Measurements from ENCODE around the gene BMP5.

The BMP5 gene

DNA sequence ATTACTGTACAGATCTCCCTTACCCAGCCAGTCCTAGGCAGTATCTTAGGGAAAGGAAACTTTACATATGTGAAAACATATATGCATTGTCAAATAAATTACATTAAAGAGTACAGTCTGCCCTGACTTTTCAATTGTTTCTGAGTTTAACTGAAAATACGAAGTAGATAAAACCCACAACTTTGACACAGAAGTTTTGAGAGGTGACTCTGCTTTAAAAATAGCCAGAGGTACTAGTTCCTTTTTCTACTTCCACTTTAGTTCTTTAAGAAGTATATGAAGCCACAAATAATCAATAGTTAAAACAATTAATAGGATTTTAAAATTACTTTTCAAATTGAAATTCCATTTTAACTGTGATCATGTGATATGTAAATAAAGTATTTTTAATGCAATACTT lies 62.9 kb downstream of the BMP5 start:
- DNase-seq (ENCODE audit: low read depth, low spot score): no peak

DNA sequence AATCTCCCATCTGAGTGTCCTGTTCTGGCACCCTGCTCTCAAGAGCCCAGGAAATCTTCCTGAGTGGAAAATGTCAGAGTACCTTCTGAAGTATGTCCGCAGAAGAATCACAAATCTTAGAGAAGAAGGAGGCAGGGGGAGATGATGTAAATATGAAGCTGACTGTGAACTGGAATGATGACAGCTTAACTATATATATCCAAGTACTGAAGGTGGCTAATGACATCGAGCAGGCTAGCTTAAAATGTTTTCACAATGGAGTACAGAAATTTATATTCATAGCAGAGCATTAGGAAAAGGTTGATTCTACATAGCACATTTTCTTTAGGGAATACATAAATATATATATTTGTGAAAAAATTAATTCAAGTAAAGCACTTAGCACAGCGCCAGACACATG lies 64.3 kb downstream of the BMP5 start:
- no peak for DNase-seq (ENCODE audit: low read depth, low spot score)

DNA sequence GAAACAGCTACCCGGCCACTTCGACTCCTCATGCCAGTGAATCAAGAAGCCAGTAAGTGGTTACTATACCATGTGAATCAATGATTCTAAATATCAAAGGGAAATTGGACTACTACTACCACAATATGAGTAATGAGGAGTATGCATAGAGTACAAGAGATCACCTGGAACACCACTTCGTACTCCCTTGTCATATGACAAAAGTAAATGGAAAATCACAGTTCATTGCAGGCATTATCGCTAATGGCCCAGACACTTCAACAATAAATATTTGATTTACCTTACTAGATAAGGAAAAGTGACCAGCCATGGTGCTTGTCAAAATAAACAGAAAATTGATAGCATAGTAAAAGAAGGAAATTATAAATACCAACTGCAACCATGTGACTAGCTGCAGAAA lies 73.1 kb downstream of the BMP5 start:
- no peak for DNase-seq (ENCODE audit: low read depth, low spot score)

DNA sequence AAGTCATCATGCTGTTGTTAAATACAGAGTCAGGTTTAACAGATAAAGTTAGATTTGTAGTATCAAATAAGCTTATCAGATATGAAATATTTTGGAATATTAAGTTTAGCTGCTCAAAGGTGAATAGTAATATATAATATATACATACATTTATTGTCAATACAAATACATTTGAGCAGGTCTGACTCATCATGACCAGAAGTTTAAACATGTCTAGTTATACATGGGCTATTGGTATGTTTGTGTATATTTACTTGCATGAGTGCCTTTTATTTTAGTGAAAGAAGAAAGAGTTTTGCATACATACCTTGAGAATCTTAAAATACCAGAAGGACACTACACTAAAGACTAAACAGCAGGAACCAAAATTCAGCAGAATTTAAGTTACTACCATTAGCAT lies 76.8 kb downstream of the BMP5 start:
- DNase-seq (ENCODE audit: low read depth, low spot score): no peak

DNA sequence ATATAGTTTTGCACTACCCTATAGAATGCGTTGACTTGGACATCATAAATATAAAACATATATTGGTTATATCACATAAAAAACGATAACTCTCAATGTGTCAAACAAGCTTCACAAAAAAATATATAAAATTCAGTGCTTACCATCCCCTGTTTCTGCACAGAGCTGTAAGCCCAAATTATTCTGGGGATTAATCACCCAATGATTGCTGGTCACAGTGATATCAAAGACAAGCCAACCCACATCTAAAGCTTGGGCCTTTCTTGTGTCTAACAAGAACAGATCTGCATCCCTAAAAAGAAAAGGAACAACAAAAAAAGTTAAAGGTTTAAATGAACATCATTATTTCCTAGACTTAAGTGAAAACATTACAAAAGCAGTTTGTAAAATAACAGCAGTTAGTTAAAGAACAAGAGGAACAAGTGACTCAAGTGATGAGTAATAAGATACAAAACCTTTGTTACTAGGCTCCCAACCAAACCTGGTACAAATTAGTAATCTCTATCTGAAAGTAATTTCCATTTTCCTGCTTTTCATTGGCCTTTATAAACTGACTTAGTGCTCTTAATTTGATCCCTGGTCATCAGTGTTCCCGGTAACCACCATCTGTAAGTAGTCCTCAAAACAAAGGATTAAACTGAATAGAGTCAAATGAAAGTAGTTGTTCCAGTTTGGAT lies 81.1 kb downstream of the BMP5 start:
- no peak for DNase-seq (ENCODE audit: low read depth, low spot score)

DNA sequence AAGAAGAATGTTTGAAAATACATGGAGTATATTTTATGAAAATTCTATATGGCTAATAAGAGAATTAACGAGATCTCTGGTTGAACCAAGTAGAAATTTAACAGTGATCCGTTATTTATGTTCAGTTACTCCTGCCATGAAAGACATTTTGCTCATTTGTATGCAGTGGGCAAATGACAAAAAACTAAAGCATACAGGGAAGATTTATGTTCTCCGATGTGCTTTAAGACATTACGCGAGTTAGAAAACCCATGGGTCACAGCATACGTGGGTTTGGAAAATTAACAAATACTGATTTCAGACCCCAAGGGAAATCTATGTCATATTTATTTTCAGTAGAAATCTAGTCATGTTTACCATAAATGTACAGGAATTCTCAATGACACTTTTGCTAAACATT lies 90.1 kb downstream of the BMP5 start:
- DNase-seq (ENCODE audit: low read depth, low spot score): no peak

DNA sequence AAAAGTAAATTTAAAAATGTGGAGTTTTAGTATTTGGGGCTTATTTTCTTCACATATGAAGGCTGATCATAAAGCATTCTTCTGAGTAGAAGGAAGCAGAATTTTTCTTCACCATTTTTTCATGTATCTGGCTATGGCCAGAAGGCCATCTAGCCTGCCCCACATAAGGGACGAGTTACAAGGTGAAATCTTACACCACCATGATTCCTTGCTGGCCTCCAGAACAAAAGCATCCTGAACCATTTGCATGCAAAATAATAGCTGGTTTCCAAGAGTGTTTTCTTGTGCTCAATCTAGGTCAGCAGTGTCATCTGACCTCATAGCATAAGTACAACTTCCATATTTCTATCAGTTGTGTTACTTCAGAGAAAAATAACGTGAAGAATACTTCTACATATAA lies 93.1 kb downstream of the BMP5 start:
- no peak for DNase-seq (ENCODE audit: low read depth, low spot score)

DNA sequence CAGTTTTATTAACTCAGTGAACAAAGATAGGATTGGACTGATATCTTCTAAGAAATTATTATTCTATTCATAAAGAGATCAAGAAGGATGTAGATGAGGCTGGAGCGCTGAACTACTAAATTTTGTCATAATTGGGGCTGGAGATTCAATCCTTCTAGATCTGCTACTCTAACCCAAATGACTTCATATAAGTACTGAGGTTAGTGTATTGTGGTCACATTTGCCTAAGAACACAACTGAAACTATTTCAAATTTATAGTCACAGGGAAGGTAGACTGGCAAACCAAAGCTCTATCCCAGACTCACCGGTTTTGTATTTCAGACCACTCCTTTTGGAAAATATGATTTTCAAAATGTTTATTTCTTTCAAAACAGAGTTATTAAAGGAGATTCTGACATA lies 96.7 kb downstream of the BMP5 start:
- no peak for DNase-seq (ENCODE audit: low read depth, low spot score)

DNA sequence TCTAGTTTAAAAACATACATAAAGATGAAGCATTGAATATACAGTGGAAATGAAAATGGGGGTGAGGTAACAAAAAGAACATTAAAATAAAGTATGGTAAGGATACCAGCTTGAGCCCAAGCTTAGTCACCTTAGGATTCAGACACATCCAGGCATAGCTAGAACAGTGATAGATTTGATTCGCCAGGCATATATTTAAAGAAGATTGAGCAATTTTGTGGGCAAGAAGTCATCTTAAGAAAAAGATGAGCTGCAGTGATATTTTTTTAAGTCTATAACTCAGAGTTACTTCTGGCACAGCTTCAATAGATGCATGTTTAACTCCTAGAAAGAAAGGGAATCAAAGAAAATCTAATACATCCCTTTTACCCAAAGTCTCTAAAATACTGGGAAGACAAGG lies 97.9 kb downstream of the BMP5 start:
- no peak for DNase-seq (ENCODE audit: low read depth, low spot score)

DNA sequence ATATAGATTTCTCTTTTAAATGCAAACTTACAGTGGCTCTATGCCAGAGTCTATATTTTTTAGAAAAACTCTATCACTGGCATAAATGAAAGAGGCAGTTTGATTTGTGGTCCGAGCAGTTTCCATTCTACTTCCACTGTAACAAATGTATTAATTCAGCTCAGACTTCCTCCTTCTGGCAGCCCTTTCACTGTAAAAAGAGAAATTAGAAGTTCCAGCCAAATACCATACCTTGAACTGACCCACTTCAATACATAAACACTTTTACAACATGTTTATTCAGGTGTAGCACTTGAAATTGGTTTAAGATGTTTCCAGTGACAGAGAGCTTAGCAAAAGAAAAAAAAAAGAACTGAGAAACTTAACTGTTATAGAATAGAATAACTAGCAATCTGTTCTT lies 99.3 kb downstream of the BMP5 start:
- no peak for DNase-seq (ENCODE audit: low read depth, low spot score)

DNA sequence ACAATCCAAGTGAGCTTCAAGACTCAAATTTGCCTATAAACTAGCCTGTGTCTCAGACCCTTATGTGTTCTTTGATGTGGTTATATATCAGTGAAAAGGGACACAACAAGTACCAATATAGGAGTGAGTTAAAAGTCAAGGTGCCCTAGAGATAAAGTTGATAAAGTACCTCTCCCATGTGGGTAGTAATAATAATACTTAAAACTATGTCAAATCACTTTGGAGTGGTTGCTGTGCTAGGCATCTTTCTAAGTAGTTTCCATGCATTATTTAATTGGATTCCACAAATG lies 100.4 kb downstream of the BMP5 start:
- DNase-seq (ENCODE audit: low read depth, low spot score): no peak

DNA sequence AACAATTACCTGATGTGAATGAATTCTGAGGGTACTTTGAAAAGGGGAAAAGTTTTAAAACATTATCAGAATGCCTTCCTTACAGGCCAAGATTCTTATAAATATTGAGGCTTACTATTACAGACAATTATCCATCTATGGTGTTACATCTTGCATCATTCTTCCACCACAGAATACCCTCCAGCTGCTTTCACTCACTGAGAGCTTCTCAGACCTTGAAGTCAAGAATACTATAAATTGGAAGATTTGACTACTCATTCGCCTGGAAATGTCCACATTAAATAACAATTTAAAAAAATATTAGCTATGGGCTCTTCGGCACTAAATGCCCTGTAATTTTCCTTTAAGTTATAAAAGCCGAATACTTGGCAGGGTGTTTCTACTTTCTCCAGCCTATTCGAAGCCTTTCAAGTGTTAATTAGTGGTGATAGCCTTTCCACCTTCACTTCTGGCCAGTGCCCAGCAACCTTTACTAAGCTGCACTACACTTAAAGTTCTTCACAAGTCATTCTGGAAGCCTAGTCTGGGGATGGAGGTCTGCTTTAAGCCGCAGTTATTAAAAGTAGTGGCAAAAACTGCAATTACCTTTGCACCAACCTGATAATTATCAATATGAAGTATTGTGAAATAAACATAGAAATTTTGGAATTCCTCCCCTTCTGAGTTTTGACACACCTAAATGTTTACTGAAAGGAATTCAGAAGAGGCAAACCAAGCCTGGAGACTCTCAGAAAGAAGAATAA lies 100.9 kb downstream of the BMP5 start:
- no peak for DNase-seq (ENCODE audit: low read depth, low spot score)

DNA sequence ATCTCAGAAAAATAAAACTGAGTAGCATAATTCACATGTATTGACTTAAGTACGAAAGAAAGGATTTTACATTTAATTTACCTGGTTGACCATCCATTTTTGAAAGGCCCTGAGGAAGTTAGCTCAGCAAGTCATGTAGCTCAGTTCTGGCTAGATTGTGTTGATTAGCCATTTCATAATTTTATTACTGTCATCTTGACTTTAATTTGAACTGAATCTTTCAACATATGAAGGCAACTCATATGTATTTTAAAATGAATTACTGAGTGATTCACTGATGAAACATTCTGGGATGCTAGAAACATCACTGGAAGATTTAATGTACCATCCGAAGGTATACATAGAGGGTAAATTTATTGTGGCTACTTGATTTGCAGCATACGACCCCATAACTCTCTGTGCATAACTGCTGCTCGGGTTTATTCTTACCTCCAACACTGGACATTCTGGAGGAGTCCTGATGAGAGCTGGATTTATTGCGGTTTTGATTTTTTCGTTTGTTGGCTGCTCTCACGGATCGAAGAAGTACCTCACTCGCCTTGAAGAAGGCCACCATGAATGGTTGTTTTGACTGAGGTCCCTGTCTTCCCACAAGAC lies 101.7 kb downstream of the BMP5 start:
- DNase-seq (ENCODE audit: low read depth, low spot score): no peak

DNA sequence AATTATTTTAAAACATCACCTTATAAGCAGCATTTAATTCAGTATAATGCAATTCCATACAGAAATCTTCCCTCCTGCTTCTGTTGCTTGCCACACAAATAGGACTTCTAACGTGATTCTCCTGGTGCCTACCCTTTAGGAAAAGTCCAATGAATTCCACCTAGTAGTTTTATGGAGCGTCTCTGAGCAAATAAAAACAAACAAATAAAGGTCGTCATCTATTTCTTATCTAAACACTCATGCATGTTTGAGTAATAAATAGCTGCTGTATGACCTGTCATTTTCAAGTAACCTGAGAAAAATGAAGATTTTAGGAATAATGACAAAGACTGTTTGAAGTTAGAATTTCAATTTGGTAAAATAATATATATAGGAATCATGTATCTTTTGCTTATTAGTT lies 102.7 kb downstream of the BMP5 start:
- no peak for DNase-seq (ENCODE audit: low read depth, low spot score)

DNA sequence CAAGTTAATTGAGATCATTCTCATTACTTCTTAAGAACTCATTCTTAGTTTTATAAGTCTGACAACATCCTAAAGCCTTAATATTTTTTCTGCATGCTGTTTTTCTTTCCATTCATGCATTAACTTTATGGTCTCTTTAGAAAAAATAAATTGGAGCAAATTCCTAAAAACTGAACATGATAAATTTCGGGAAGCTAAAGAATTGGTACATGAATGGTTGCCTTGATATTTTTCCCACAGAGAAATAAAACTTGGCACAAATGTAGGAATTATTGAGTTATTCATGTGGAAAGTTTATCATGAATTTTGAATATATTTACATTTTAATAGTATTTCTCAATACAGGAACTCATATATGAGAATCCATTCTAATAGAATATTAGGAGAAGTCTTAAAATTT lies 115.9 kb downstream of the BMP5 start:
- no peak for DNase-seq (ENCODE audit: low read depth, low spot score)

DNA sequence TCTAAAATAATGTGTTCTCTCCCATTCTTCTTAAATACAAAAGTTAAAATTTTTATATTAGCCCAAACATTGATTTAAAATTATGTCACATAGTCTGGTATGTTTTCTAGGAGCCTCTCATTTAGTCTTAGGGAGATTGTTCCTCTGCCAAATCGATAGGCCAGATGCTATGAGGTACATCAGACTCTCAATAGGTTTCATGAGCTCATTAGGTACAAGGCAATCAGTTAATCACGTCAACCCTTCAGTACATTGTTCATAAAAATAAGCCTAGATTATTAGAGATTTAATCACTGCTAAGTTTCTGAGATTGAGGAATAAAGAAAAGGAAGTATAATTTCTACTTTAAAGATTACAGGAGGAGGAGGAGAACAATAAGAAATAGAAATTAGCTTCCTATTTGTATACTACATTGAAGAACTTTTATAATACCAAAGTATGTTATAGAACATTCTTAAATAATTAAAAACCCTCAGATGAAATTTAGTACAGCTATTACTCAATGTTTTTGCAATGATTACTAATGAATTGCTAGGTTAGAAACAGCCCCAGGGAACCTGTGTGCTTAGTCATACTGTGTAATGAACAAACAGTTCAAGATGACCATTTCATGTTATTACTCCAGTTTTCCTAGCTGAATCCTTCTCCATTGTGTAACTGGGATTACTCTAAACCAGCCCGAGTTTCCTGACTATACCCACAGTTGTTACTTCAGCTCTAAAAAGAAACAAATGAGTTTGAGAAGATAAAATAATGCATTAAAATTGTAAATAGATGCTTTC lies 117.0 kb downstream of the BMP5 start:
- DNase-seq (ENCODE audit: low read depth, low spot score): no peak

DNA sequence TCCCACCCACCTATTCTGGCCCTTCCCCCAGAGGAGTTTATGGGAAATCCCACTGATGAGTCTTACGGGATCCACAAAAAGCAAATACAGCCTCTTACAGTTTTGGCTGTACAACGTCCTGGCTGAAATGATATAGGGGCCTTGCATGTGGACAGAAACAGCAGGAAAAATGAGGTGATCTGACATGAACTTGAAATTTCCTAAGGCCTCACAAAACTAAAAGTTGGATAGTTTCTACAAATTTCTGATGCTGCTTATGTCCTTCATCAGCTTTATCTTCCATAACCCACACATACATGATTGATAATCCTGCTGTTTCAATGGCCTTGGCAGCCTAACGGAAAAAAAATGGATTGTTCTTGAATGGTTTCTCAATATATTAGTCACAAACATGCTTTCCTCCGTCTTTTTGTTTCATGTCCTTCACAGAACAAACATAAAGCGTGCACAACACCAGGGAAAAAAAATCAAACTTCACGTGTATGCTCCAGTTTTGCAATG lies 118.8 kb downstream of the BMP5 start:
- DNase-seq (ENCODE audit: low read depth, low spot score): no peak

DNA sequence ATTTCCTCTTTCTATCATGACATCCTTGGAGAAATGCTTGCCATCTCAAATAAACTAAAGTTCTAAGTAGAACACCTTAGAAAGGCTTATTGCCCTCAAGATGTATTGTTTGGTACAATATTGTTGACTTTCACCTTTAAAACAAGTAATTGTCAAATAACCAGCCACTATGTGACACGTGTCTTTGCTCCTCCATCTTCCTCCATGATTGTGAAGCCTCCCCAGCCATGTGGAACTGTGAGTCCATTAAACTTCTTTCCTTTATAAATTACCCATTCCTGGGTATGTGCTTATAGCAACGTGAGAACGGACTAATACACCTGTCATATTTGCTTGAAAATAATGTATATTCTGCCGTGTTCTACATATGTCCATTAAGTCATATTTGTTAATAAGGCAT lies 126.5 kb downstream of the BMP5 start:
- no peak for DNase-seq (ENCODE audit: low read depth, low spot score)

DNA sequence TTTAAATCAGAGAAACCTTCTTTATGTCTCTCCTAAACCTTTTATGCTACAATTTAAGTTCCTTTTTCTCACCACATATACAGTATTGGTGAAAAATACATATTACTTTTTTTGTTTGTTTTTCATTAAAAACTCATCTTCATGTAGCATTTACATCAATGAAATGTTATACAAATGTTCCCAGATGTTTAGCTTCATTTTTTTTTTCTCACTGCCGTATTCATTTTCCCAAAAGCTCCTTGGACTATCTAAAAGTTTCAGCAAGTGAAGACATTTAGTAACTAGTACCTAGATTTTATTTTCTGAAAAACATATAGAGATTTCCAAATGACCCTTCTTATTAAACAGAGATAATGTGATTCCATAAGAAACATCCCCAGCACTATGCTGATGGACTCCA lies 128.9 kb downstream of the BMP5 start:
- DNase-seq (ENCODE audit: low read depth, low spot score): no peak

DNA sequence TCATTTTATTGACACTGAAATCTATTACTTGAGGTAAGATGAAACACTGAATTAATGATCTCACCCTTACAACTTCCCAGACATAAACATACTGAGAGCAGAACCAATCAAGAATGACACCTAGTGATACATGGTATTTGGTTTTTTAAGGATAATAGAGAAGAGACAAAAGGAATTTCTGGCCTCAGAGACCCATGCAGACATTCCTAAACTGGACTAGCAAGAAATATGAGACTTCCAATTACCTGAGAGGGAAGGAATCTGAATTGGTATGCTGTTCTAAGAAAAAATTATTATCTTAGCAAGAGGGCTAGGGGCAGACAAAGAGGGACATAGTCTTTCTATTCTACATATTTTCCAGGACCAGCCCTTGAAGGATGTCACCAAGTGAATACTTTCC lies 141.1 kb downstream of the BMP5 start:
- no peak for DNase-seq (ENCODE audit: low read depth, low spot score)

DNA sequence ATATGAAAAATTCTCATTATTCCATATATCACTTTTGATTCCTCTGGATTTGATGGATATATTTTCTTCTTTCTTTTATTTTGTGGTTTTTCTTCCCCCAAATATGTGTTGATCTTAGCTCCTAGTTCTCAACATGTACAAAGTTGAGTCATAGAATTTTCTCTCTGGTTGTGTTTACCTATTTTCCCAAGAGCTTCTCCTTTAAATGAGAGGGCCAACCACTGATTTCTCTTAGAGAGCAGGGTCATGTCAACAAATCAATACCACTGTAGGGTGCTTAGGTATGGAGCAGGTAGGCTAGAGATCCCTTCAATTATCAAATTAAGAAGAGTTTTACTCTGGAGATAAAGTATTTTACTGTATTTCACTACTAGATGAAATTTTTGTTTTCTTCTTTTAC lies 145.7 kb downstream of the BMP5 start:
- DNase-seq (ENCODE audit: low read depth, low spot score): no peak

DNA sequence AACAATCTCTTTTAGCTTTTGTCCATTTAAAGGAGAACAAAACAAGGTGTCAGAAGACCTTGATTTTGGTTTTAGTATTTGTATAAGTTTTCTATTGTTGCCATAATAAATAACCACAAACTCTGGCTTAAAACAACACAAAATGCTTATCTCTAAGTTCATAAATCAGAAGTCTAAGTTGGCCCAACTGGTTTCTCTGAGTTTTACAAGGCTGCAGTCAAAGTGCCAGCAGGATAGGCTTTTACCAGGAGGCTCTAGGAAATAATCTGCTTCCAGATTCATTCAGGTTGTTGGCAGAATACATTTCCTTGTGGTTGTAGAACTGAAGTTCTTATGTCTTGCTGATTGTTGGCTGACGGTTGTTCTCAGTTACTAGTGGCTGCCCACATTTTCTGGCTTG lies 149.2 kb downstream of the BMP5 start:
- no peak for DNase-seq (ENCODE audit: low read depth, low spot score)

DNA sequence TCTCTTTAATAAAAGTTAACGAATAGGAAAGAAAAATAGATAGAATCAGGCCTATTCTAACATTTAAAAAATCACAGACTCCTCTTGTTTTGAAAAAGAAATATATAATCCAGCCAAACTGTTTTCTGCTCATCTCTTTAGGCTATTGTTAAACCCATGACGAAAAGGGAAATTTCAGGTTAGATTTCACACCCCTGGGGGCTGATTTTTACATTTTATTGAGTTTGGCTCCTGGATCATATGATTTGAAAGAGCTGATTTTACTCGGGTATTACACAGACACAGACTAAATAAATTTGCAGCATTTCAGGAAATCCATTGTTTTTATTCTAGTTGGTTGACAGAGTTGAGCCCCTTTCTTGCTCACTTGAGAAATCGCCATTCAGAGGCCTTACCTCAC lies 160.6 kb downstream of the BMP5 start:
- DNase-seq (ENCODE audit: low read depth, low spot score): no peak

Measured in activated CD4-positive, CD25-positive, alpha-beta regulatory T cell treated with anti-CD3 and anti-CD28 coated beads, Interleukin-2, amount 50 U/mL, for 16 hours (primary cell).